Tibial nerve (tissue), 4 donors: Measurements from ENCODE around the gene RHBG.

Experiments used
- EP300 ChIP-seq, 2 donors: sonication (generic); formaldehyde crosslinking; IDR thresholded peaks; one replicate each; pipeline ENCODE4 v1.6.1; 2017; ENCODE audit warnings: antibody characterized with exemption in 2 of 2, mild to moderate bottlenecking in 1 of 2
- POLR2A ChIP-seq, 2 donors: fragments of 450-650 bp; IDR thresholded peaks; one replicate each; pipeline ENCODE4 v1.6.1; 2017; ENCODE audit warnings: antibody characterized with exemption in 2 of 2, mild to moderate bottlenecking in 2 of 2, moderate library complexity in 2 of 2
- TF ChIP-seq, protein P1 (sequence below), 5 experiments: fragments of 200-600 bp in 3 of 5; fragments of 450-650 bp in 2 of 5; sonication (generic) in 3 of 5; IDR thresholded peaks; one replicate each; pipeline ENCODE4 v1.5.1; 2016 to 2019; ENCODE audit warnings: antibody characterized with exemption in 5 of 5, mild to moderate bottlenecking in 3 of 5, moderate library complexity in 2 of 5

DNA sequence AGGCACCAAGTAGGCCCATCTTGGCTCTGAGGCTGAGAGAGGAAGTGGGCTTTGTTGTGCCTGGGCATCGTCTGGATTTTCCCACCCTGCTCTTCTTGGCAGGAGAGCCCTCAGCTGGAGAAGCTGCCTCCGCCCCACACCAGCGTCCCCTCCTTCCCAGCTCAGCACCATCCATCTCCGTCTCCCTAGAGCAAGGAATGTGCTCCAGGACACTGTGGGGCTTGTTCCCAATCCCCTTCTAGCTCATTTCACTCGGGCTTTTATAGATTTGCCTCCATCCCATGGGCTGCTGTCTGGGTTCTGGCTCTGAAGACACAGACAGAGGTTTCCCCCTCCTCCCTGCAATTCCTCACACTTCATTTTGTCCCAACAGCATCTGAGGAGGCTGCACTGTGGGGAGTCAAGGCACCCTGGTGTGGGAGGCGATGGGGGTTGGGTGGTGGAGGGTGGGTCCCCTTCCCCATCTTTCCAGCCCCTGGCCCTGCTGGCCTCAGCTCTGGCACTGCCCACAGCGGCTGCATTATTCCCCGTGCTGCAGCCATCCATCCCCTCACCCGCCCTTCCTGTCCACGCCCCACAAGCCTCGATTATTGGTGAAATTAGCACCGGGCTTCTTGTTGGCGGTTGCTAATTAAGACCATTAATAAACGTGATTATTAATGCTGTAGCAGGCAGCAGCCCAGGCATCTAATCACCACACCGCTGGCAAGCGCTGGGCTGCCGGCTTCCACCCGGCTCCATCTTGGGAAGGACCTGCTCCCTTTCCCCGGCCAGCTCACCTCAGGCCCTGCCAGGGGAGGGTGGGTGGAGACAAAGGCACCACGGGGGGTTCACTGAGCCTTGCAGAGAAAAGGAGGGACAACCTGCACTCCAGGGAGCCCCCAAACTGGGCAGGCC is 21.7 kb downstream of the RHBG start:
- TF ChIP-seq, protein P1, sequence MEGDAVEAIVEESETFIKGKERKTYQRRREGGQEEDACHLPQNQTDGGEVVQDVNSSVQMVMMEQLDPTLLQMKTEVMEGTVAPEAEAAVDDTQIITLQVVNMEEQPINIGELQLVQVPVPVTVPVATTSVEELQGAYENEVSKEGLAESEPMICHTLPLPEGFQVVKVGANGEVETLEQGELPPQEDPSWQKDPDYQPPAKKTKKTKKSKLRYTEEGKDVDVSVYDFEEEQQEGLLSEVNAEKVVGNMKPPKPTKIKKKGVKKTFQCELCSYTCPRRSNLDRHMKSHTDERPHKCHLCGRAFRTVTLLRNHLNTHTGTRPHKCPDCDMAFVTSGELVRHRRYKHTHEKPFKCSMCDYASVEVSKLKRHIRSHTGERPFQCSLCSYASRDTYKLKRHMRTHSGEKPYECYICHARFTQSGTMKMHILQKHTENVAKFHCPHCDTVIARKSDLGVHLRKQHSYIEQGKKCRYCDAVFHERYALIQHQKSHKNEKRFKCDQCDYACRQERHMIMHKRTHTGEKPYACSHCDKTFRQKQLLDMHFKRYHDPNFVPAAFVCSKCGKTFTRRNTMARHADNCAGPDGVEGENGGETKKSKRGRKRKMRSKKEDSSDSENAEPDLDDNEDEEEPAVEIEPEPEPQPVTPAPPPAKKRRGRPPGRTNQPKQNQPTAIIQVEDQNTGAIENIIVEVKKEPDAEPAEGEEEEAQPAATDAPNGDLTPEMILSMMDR (IDR thresholded peaks at IDR 0.05): no peak
- TF ChIP-seq EP300 (IDR thresholded peaks at IDR 0.05) (no peak), POLR2A (IDR thresholded peaks at IDR 0.05) (no peak)
